Stimulated activated CD8-positive, alpha-beta memory T cell treated with anti-CD3 and anti-CD28 coated beads, Interleukin-12 subunit alpha, Interleukin-12 subunit beta, amount 100 ng/mL, for 1 hour (primary cell): ENCODE measurements around the gene NDUFB10.

Experiments
- DNase-seq: peaks from one replicate; pipeline ENCODE4 v3.0.0-alpha.2; 2020; ENCODE audit warnings: low read depth

NDUFB10 gene

DNA sequence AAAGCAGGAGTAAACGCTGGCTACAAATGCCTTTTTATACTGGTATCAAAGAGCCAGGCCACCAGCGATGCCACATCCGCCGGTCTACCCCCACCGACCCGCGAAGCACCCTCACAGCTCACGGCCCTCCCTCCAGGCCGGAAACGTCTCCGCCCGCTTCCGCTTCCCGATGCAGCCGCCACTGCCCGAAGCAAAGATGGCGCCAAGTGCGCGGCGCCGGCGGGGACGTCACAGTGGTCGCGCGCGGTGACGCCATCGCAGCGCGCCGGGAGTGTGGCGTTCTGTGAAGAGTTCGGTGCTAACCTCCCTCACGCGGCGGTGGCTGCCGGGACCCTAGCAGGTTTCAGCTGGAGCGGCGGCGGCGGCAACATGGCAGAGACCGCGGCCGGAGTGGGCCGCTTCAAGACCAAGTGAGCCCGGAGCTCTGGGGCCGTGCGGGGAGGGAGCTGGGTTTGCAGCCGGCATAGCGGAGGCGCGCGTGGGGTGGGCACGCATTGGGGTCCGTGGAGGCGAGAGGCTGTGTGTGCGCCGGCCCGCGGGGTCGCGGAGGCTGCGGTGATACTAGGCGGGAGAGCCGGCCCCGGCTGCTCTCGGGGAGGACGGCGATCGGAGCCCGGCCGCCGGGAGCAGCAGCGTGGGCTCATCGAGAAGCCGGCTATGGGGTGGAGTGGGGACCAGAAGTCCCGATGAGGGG, 12.6 kb downstream of the NDUFB10 start, which contains the start of gene TBL3:
Gene TBL3, plus strand, starts transcription at position 258 of the 694 bp plus-strand sequence. Its CDS starts 112 bp downstream, at position 370.
- peak; percentile 94 for DNase-seq

DNA sequence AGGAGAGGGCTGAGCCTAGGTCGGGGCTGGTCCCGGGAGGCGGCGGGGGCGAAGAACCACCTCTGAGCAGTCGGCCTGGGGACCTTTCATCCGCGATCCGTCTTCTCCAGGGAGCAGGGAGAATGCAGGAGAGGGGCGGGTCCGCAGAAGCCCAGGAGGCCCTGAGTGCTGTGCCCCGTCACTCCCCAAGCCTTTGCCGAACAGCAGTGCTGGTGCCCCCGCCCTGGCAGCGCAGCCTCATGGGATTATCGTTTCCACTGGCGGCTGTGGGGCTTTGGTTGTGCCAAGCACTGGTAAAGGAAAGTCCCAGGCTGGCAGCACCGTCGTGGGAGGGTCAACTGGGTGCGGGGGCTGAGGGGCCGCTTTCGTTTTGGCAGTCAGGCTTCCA, 13.1 kb downstream of the NDUFB10 start:
- no peak for DNase-seq

DNA sequence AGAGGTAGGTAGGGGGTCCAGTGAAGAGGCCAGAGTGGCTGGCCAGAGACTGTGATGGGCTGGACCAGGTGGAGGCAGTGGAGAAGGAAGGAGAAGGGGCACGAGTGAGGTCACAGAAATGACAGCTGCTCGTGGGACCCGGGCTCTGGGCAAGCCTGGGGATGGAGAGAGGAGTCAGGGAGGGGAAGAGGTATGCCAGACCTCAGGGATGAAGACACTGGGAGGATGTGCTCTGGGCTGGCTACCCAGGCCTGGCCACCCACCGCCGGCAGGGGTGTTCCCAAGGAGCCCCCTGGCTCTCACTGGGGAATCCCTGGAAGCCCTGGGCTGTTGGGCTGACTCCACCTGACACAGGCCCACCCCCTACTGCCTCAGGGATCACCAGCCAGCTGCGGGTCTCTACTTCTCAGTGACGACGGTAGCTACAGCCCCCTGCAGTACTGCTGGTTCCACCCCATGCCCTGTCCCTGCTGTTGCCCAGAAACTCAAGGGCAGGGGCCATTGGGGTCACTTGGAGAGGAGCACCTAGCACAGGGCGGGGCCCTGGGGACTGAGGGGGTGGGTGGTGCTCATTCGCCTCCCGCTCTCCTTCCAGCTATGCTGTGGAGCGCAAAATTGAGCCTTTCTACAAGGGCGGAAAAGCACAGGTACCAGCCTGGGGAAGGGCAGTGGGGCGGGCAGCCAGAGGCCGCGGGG, 14.3 kb downstream of the NDUFB10 start:
- no peak for DNase-seq

DNA sequence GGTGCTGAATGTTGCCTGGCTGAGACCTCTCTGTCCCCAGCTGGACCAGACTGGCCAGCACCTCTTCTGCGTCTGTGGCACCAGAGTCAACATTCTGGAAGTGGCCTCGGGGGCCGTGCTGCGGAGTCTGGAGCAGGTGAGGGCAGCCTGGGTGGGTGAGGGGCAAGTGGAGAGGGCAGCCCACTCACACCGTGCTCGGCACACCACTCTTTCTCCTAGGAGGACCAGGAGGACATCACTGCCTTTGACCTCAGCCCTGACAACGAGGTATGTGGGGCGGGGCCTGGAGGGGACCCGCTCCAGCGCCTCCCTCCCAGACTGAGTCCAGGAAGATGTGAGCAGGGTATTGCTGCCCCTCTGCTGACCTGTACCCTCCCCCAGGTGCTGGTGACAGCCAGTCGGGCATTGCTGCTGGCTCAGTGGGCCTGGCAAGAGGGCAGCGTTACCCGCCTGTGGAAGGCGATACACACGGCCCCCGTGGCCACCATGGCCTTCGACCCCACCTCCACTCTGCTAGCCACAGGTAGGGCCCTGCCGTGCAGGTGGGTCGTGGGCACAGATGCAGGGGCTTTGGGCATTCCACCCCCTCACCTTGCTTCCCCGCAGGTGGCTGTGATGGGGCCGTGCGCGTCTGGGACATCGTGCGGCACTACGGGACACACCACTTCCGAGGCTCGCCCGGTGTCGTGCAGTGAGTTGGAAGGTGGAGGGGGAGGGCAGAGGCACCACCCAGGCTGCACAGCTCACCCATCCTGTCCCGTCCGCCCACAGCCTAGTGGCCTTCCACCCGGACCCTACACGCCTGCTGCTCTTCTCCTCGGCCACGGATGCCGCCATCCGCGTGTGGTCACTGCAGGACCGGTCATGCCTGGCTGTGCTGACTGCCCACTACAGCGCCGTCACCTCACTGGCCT, 15.1 kb downstream of the NDUFB10 start:
- no peak for DNase-seq

DNA sequence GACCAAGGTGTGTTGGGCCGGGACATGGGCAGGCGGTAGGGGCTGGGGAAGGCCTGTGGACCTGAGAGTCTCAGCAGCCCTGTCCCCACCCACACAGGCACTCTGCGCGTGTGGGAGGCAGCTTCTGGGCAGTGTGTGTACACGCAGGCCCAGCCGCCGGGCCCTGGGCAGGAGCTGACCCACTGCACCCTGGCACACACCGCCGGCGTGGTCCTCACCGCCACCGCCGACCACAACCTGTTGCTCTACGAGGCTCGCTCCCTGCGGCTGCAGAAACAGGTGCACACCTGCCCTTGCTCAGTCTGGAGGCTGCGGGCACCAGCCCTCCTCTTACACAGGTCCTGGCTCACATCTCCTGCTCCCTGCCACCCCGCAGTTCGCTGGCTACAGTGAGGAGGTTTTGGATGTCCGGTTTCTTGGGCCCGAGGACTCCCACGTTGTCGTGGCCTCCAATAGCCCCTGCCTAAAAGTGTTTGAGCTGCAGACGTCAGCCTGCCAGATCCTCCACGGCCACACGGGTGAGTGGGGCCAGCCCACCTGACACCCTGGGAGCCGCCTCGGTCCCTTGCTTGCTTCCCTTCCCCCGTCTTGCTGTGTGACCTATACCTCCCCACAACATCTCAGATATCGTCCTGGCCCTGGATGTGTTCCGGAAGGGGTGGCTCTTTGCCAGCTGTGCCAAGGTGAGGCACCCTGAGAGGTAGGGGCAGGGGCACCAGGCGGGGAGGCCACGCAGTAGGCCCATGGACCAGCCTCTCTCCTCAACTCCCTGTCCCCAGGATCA, 16.3 kb downstream of the NDUFB10 start:
- DNase-seq = no peak

DNA sequence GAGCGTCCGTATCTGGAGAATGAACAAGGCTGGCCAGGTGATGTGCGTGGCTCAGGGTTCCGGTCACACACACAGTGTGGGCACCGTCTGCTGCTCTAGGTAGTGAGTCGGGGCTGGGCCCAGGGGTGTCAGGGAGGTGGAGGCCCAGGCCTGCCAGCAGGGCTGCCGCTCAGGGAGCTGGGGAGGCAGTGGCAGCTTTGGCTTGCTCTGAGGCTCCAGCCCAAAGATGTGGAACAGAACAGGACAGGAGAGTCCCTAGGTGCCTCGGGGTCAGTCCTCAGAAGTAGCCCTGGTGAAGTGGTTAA, 16.8 kb downstream of the NDUFB10 start:
- DNase-seq = no peak

DNA sequence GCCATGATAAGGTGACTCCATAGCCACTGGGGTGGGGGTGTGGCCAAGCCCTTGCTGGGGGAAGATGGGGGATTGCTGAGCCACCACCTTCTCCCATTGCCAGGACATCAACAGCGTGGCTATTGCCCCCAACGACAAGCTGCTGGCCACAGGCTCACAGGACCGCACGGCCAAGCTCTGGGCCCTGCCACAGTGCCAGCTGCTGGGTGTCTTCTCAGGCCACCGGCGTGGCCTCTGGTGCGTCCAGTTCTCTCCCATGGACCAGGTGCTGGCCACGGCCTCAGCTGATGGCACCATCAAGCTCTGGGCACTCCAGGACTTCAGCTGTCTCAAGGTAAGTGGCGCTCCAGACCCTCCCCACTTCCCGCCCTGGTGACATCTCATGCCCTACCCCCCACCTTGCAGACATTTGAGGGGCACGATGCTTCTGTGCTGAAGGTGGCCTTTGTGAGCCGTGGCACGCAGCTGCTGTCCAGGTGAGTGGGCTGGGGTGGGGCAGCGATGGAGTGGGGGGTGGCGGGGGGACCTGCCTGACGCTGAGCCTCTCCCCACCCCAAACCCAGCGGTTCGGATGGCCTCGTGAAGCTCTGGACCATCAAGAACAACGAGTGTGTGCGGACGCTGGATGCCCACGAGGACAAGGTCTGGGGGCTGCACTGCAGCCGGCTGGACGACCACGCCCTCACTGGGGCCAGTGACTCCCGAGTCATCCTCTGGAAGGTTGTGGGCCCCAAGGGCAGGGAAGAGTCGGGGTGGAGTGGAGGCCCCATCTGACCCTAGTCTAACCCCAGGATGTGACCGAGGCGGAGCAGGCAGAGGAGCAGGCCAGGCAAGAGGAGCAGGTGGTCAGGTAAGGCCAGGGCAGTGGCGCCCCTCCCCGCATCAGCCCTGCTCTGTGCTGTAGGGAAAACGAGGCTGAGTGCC, 17.9 kb downstream of the NDUFB10 start:
- DNase-seq = no peak

DNA sequence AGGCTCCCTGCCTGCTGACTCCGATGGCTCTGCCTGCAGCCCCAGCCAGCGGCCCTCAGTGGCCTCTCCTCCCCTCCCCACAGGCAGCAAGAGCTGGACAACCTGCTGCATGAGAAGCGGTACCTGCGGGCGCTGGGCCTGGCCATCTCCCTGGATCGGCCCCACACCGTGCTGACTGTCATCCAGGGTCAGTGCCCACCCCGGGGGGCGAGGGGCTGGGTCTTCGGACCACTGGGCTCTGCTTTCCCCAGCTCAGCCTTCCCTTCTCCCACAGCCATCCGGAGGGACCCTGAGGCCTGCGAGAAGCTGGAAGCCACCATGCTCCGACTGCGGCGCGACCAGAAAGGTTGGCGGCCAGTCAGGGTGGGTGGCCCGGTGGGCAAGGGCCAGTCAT, 18.5 kb downstream of the NDUFB10 start:
- no peak for DNase-seq

DNA sequence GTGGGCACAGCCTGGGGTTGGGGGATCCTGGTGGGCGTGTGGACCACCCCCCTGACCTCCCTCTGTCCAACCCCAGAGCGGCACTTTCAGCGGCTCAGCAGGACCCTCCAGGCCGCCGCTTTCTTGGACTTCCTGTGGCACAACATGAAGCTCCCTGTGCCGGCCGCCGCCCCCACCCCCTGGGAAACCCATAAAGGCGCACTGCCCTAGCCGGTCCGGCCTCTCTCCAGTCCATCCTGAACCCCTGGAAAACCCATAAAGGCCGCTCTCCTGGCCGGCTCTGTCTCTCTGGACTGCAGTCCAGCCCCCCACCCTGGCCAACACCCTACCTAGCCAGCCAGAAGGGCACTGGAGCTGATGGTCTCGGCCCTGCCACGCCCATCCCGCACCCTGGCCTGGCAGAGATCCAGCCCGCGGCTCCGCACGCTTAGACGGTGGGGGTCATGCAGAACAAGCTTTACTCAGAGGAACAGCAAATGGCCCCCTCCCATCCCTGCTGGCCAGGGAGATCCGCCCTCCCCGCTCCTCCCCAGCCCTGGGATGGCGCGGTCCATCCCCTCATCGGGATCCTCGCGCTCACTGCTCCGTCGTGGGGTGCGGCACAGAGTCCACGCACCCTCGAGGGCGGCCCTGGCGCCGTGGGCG, 19.3 kb downstream of the NDUFB10 start:
- no peak for DNase-seq

DNA sequence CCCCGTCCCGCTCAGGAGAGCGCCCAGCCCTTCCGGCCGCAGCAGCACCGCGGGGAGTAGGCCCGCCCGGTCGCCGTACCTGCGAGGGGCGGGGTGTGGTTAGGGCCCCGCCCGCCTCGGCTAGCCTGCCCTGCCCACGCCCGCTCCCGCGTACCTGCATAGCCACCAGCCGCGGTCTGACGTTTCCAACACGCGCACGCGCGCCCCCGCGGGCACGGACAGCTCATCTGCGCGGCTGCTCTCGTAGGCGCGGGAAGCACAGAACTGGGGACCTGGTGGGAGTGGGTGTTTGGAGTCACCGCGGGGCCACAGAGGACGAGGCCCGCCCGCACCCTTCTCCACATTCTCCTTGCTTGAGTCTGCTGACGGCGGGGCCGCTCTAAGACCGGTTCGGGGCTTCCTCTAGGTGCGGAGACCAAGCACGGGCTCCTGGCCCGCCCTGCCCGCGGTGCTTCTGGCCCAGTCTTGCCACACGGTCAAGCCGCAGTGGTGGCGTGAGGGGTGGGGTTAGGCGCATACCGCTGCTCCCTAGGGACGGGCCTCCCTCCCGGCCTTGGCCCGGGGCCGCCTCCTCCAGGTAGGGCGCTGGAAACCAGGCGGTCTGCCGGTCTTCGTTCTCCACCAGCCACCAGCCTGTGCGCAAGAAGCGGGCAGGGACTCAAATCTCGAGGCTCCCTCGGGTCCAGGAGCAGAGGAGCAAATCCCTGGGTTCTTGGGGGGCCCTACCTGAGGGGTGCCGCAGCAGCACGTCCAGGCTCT, 20.1 kb downstream of the NDUFB10 start:
- no peak for DNase-seq

DNA sequence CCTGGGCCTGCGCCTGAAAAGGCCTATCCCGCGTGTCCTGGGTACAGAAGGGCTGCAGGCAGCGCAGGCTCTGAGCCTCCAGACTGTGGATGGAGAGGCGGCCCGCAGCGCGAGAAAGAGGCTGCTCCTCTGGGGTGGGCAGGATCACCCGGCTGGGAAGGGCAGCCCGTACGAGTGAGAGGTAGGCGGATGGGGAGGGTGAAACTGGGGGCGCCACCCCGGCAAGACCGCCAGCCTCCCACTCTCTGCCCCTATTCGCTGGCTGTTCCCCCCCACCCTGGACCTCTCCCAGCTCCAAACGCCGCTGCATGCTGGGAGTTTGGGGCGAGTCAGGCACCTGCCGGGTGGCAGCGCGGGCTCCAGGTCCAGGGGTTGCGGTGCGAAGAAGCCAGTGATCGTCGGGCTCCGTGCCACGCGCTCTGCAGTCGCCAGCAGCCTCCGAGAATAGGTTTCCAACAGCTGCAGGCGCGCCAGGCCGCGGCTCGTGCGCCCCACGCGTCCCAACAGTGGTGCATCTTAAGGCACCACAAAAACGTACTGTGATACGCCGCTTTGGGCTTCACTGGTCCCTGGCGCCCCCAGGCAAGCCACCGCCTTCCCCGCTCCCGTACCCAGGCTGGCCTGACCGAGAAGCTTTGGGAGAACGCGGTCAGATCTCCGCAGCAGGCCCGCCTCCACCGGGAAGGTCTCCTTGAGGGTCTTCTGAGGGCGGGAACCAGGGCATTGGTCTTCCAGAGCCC, 20.9 kb downstream of the NDUFB10 start:
- no peak for DNase-seq

DNA sequence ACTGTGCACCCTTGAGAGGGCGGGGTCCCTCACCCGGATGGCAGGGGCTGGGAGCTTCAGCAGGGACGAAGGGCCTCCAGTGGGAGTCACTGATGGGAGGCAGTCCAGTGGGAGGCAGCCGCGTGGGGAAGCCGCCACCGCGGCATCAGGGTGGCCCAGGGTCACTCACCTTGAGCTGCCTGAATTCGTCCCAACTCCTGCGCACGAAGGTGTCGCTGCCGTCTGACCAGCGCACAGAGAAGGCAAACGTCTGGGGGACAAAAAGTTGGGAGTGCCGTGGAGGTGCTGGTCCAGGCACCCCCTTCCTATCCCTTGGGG, 21.4 kb downstream of the NDUFB10 start:
- DNase-seq = no peak

DNA sequence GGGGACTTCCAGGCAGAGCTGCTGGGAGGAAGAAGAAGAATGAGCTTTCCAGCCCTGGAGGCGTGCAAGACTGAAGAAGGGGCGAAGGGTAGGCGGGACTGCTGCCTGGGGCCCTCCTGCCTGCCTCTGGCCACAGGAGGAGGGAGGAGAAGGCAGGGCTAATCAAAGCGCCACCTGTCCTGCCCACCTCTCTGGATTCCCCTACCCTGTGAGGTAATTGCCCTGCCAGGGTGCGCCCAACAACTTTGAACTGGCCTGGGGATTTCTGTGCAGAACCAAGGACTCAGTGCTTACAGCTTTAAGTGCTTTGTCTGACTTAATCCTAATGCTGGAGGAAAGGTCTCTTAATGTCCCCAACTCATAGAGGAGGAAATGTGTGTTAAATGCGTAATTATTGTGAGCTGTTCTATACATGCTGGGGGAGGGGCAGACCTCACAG, 22.1 kb downstream of the NDUFB10 start, which contains the start of gene NOXO1:
Gene NOXO1, minus strand, starts transcription at position 72 of the 439 bp plus-strand sequence. CDS start 290 bp downstream, outside the sequence.
- DNase-seq = no peak

DNA sequence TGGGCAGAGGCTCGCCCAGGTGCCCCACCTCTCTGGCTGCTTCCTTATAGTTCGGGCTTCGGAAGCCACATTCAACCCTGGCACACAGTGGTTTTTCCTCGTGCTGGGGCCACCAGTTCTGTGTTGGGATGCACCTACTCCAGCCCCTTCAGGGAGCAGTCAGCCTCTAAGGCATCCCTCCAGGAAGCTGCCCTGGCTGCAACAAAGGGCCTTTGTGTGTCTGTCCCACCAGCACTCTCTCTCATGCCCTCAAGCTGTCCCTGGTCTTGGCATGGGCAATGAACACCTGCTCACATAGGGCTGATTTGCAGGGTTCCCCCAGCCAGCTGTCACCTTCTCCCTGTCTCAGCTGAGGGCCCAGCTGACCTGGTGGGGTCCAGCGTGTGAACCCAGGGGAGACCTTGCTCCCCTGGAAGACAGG, 22.7 kb downstream of the NDUFB10 start:
- no peak for DNase-seq

DNA sequence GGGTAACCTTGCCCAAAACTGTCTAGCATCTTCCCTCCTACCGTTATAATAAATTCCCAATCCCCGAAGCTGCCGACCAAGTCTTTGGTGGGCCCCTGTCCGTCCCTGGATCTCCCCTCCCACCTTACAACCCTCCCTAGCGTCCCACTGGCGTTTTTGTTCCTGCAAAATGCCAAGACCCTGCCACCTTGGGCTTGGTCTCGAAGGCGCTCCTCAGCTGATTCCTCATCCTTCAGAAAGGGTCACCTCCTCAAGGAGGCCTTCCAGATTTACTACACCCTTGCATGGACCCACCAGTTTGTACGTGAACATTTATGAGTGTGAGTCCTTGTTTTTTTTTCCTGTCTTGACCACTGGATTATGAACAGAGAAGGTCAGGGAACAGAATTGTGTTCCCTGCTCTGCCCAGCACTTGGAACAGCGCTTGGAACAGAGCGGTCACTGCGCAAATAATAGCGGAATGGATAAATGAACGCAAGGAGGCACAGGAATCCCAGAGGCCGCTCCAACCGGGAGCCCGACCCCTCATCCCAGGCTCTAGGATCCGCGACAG, 23.7 kb downstream of the NDUFB10 start:
- DNase-seq = no peak

DNA sequence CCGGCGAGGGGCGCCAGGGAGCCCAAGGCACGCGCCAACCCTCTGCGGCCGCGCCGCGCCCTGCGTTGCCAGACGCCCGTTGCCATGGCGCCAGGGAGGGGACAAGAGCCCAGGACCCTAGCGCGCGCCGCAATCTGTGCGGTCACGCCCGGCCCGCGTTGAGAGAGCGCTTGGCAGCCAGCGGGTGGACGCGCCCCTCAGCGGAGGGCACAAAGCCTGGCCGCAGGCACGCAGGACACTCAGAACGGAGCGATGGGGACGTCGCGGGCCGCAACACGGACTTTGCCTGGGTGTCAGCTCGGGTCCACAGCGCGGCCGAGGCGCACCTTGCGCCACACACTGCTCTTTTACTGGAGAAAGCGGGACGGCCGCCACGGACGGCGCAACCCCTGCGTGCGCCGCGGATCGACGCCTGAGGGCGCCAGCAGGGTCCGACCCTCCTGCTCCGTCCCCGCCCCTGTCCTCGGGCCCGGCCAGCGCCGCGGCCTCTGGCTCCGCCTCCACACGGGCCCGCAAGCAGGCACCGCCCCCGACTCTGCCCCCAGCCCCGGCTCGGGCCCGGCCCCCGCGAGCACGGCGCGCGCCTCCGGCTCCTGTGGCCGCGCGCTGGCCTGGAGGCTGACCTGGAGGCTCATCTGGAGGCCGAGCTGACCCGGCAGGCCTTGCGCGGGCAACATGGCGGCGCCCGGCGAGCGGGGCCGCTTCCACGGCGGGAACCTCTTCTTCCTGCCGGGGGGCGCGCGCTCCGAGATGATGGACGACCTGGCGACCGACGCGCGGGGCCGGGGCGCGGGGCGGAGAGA, 24.4 kb downstream of the NDUFB10 start, which contains the start of gene GFER:
Gene GFER, plus strand, starts transcription at position 650 of the 803 bp plus-strand sequence. Its CDS starts 26 bp downstream, at position 676.
- no peak for DNase-seq
